HuH-7.5 (cell line): ENCODE data around the gene ITIH1.

Source experiments
- DNase-seq: peaks from one replicate; pipeline ENCODE4 v3.0.0; 2011; ENCODE audit warnings: low spot score

The ITIH1 gene

GRCh38 chr3:52839892-52840545 lies 62.6 kb downstream of the ITIH1 start:
- DNase-seq, result no peak

- no peak for DNase-seq
Measured at GRCh38 chr3:52841211-52841980, 64.0 kb downstream of the ITIH1 start.
